Stimulated activated CD8-positive, alpha-beta memory T cell treated with anti-CD3 and anti-CD28 coated beads, Interleukin-12 subunit alpha, Interleukin-12 subunit beta, amount 100 ng/mL, for 1 hour (primary cell): ENCODE data around the gene MORN1.

Experiments
- DNase-seq: peaks from one replicate; pipeline ENCODE4 v3.0.0-alpha.2; 2020; ENCODE audit warnings: low read depth

MORN1 gene

DNA sequence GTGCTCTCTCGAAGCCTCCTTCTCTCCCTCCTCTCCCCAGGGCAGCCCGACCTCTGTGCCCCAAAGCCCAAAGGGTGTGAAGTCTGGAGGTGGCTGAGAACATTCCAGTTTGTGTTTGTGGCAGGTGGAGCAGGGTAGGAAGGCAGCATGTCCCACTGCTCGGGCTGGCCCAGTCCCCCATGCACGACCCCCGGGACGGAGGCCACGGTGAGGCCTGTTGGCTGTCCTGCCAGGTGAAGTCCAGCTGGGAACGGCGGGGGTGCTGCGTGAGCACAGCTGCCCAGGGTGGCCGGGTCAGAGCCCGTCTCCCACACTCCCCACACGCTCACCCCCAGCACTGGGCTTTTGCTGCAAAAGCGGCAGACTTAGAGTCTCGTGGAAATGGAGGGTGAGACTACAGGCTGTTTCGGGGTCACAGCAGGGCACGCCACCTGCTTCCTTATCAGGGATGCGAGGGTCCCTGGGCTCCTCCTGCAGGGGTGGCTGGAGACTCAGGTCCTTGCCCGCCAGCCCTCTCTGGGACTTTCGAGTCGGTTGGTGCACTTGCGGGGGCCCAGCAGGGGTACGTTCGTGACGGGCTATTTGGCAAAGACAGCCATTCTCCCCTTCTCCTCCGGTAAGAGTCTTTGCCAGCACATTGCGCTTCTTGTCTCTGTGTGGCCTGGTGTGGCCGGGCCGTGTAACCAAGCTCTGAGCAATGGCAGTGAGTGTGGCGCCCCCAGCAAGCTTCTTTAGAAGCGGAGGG lies 40.3 kb downstream of the MORN1 start:
- DNase-seq, result no peak

DNA sequence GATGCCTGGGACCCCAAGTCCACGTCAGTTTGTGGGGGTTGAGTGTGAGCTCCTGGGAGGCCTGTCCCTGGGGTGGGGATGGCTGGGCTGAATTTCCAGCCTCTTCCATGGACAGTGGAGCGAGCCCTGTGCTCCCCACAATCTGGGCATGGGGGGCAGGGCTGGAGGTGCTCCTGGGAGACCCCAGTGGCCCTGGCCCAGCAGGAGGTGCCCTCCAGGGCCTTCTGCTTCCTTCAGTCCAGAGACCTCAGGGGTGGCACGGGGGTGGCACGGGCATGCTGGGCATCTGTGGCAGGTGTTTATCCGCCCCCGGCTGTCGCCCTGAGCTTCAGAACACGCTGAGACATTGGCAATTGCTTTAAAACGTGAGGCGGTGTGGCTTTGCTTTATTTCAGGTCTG lies 40.9 kb downstream of the MORN1 start:
- DNase-seq, result no peak

DNA sequence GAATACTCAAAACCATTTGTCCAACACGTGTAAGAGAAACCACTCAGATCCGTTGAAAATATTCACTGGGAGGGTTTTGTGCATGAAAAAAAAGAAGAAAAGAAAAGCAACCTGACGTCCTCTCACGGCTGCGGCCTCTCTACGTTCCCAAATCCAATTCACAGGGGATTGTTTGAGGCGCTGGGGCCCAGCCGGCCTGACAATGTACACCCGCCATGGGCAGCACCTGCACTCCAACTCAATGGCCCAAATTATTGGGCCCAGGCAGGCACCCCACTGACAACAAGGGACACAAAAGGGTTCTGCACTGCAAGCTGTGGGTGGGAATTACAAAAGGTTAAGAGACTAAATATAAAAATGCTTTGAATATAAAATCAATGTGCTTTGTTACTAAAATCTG lies 41.5 kb downstream of the MORN1 start:
- no peak for DNase-seq

DNA sequence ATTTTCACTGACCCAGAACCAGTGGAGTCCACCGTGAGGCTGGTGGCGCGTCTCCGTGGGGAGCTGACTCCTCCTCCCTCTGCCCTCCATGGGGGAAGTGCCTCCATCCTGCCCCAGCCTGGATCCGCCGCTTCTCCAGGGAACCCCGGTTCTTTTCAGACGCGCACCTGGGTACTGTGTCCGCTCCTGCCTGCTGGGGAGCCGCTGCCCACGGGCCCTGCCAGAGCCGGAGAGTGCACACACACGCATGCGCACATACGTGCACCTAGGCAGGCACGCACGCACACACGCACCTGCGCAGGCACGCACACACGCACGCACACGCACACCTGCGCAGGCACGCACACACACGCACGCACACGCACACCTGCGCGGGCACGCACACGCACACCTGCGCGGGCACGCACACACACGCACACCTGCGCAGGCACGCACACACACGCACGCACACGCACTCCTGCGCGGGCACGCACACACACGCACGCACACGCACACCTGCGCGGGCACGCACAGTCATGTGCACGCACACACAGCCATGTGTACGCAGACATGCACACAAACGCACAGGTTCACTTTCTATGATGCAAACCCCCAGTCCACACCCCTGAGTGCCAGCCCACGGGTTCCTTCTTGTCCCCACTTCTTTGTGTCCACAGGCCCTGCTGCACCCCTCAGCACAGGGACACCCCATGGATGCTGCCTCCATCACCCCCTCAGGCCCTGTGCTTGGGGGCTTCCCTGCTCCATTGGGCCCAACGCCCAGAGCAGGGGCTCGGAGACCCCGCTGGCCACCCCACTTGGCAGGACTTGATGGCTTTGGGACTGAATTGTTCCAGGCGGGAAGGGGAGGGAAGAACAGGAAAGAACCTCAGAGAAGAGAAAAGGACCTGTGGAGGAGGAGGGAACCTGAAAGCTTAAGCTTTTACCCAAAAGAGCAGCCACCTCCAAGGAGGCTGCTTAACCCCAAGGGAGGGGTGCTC lies 42.7 kb downstream of the MORN1 start:
- no peak for DNase-seq

DNA sequence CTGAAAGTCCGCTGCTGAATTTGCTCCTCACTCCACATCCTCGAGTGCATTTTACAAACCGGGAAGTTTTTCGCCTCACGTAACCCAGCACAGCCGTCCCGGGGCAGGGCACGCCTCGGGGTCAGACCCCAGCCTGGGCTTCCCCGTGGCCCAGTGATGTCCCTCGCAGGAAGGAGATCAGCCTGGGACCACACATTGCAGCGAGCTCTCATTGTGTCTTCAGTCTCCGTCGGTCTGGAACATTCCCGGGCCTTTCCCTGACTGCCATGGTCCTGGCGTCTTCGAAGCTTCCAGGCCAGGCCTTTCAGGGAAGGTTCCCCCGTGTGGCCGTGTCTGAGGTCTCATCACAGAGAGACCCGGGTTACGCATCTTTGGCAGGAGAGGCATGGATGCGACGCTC lies 43.5 kb downstream of the MORN1 start:
- DNase-seq, result no peak

DNA sequence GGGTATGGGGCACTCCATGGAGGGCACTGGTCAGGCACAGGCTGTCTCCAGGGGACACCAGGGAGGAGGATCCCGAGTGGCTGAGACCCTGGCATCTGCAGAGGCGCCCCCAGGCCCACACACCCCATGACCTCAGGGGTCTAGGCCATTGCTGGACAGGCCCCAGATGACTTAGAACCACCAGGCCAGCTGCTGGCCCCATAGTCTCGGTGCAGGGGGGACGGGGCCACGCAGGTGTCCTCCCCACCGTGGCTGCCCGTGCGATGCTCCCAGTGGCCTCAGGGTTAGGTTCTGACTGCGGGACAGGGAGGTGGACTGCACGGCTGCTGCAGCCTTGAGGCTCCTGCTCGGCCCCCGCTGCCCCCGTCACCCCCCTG lies 44.0 kb downstream of the MORN1 start:
- DNase-seq, result no peak

DNA sequence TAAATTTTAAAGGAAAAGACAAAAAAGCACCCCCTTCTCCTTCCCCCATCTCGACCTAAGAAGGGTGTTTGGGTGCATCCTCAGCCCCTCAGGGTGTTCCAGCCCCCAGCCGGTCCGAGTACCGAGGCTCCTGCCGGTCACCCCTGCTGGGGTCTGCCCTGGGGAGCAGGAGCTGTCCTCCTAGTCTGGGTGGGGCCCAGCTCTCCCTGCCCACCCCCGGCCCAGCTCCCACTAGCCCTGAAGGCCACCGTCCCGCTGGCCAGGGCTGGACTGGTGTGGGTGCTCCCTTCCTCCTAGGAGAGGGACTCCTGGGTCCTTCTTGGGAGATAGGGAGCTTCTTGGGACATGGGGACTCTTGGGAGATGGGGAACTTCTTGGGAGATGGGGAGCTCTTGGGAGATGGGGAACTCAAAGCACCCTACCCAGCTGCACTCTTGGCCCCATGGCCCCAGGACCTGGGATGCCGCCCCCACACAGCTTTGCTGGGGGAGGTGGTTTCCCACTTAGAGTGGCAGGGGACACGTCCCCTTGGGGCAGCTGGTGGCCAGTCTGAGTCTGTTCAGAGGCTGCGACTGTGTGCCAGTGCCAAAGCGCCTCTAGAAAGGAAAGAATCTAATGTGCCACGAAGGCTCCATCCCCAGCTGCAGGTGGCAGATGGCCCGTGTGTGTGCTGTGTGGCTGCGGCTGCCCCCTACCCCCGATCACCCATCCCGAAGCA lies 44.5 kb downstream of the MORN1 start:
- no peak for DNase-seq

DNA sequence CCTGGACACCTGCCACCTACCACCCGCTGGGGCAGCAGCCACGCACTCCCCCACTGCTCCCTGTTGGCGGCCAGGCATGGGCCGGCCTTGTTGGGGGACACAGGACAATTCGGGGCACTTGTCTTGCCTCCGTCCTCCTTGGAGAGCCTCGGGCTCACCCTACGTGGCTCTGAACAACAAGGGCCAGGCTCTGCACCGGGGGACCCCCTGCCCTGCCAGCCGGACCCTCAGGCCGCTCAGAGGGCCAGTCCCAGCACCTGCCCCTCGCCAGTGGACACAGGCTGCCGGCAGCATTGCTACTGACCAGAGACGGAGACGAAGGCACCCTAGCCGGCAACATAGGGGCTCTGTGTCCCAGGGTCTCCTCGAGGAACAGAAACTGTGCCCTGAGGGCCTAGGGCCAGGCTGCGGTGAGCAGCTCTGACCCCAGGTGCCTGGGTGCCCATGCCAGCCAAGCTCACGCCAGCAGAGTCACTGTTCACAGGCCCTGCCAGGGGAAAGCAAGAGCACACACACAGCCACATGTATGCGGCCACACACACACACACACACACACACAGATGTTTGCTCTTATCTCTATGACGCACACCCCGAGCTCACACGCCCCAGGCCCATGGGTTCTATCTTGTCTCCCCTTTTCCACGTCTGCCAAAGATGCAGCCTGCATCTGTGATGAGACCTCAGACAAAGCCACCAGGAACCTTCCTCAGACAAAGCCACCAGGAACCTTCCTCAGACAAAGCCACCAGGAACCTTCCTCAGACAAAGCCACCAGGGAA lies 45.9 kb downstream of the MORN1 start:
- no peak for DNase-seq

DNA sequence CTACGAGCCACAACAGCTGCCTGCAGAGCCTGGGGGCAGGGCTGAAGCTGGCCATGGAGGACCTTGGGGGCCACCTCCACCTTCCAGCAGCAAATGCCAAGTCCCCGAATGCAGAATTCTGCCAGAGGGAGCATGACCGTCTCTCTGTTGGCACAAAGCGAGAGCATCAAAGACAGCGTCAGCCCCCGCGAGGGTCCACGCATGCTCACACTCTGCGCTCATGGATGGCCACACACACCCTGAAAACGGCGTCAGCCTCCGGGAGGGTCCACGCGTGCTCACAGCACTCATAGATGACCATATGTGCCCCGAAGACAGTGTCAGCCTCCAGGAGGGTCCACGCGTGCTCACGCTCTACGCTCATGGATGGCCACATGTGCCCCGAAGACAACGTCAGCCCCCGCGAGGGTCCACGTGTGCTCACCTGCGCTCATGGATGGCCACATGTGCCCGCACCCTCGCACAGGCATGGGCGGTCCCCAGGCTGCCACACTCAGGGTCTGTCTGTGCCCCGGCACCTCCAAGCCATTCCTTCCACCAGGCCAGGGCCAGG lies 46.5 kb downstream of the MORN1 start:
- no peak for DNase-seq

DNA sequence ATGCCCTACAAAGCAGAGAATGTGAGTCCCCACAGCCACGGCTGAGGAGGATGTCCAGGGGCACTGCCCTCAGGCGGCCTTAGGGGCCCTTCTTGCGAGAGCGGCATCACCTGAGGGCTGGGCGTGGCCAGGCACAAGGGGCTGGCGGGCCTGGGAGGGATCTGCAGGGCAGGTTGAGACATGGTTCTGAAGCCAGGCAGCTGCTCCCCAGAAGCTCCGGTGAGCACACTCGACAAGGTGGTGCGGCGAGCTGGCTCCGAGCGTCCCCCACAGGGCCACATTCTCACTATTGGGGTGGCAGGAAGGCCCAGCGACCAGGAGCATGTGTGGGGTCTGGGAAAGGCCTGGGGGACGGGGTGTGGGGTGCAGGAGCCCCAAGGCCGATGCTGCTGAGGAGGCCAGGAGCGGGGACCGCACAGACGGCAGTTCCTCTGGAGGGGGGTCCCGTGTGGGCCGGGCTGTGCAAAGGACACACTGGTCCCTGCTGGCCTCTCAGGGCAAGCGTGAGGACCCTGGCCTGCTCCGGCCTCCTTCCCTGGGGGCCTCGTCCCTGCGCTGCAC lies 47.2 kb downstream of the MORN1 start:
- no peak for DNase-seq

DNA sequence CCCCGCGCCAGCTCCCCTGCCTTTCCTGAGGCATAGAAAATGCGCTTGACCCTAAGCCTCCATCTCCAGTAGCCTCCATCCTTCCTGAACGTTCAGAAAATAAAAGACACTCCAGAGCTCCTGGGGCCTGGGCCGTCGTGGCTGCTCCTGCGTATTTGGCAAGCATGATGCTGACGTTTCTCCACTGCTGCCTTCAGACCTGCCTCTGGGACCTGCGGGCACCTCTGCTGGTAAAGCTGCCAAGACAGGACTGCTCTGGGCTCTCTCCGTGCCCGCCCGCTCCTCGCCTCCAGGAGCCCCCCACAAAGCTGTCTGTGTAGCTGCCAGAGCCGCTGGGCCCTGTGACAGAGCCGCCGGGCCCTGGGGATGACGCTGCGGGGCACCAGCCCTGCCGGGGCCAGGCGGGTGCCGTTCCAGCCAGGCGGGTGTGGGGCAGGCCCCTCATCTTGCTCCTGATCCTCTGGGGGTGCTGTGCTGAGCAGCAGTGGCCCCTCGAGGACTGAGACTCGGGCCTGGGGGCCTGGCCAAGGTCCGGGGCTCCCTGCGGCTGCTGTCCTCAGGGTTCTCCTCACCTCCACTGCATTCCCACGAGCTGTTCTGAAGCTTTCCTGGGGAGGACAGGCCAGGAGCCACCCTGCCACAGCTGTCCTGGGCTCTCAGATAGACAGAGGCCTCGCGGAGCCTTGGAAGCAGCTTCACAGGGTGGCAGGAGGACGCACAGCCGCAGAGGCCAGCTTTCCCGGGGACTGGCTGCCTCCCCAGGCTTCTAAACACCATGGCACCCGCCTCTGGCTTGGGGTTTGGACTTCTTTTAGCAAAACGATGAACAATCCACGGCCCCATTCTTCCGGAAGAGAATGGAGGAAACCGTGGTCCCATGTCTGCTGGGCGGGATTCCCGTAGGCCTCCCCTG lies 48.1 kb downstream of the MORN1 start:
- DNase-seq, result no peak

DNA sequence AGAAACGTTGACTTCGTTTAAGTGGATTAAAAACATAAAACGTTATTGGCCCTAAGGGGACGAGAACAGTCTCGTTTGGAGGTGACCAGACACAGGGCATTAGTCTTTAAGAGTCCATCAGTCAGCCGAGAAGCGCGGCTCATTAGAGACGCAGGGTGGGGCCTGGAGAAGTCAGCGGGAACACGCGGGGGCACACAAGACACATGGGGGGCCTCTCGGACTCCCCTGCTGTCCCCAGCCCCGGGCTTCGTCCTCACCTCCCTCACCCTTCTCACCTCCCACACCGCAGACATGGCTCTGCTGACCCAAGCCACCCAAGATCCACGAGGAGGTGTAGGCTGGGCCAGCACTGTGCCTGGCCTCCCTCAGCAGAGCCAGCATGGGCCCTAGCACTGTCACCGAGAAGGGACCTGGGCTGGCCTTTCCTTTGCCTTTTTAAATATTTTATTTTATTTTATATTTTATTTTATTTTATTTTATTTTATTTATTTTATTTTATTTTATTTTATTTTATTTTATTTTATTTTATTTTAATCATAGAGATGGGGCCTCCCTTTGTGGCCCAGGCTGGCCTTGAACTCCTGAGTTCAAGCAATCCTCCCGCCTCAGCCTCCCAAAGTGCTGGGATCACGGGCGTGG lies 48.9 kb downstream of the MORN1 start:
- no peak for DNase-seq

DNA sequence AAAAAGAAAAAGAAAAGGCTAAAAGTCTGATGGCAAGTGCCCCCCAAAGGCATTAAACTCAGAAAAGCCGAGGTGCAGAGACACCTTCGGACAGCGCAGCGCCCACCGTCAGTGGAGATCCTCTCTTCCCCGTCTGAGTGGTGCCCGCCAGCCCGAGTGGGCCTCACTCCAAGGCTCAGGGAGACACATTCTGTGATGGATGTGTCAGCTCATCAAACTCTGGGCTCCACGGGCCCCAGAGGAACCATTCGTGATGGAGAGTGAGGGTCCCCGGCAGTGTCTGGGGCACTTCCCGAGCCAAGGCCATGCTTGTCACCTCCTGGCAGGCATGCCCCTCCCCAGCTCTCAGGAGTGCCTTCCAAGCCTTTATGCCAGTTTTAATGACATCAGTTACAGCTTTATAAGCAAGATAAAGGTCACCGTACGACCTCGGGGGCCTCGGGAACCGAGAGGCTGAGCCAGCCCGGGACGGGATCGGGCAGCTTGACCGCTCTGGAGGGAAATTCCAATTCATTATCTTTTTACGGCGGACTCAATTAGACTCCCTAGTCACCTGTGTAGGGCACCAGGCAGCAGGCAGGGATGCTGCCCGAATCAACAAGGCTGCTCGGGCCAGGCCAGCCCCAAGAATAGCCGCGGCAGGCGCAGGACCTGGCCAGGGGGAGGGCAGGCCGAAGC lies 49.5 kb downstream of the MORN1 start:
- DNase-seq, result no peak

DNA sequence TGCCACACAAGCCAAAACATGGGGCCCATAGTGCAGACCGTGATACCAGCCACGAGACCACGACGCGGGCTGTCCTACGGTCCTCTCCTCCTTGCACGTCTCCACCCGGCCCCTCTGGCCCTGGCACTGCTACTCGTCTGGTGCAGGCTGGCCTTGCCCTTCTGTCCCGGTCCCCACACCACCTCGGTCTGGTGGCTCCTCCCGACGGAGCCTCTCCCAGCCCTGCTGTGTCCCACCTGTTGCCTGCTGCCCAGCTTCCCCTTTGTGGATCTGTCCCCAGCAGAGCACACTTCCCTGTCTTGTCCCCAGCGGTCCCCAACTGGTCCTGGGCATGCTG lies 50.5 kb downstream of the MORN1 start:
- no peak for DNase-seq

DNA sequence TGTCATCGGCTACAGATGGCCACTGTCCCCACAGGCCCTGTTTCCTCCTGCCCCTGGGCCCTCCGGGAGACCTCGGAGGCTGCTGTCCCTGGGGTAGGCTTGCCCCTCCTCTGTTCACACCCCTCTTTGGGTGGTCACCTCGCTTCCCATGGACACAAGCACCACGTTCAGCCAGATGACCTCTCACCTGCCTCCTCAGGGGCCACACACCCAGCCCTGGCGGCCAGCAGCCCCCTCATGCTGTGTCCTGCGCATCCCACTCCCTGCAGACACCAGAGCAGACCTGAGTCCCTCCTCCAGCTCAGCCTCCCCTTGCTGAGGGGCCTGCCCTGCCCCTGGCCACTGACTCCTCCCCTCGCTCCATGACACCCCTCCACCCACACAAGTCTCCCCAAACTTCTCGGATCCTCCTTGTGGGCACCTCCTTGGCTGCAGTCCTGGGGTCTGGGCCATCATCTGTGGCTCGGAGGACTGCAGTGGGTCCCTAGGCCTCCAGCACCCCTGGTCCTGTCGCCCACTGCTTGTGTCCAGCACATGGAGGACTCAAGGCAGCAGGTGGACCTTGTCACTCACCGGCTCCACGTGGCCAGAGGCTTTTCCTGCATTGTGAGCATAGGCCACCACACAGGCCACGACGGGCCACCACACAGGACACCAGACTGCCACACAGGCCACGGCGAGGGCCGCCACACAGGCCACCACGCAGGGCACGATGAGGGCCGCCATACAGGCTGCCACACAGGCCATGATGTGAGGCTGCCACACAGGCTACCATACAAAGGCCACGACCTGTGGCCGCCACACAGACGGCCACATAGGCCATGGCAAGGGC lies 51.1 kb downstream of the MORN1 start:
- no peak for DNase-seq

DNA sequence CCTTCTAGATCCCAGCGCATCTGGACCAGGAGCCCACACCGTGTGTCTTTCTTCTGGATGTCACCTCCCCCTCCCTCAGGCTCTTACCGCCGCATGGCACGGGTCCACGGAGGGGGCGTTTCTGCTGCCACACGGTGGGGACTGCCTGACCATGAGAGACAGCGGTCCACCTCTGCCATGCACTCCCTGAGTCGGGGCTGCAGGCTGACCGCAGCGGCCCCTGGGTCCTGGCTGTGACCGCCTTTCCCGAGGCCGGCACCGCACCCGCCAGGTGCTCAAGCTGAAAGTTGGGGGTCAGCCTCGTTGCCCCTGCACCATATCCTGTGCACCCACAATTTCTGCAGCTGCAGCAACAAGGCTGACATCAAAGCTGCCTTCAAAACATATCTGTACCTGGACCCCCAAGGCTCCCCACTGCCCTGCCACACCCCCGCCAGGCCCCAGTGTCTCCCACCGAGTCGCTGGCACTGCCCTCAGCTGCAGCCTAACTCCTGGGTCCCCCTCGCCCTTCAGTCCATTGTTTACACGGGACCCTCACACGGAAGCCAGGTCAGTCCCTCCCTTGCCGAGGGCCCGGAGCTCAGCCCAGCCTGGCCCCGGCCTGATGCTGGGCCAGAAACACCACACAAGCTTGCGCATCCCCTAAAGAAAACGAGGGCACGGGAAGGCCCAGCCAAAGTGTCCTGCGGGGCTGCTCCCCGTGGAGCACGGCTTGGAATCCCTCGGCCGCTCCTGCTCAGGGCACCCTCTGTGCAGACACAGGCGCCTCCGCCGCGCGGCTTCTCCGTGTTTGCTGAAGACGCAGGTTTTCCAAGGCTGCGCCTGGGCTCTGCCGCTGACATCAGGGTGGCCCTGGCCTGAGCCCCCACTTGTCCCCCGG lies 51.9 kb downstream of the MORN1 start:
- DNase-seq, result no peak

DNA sequence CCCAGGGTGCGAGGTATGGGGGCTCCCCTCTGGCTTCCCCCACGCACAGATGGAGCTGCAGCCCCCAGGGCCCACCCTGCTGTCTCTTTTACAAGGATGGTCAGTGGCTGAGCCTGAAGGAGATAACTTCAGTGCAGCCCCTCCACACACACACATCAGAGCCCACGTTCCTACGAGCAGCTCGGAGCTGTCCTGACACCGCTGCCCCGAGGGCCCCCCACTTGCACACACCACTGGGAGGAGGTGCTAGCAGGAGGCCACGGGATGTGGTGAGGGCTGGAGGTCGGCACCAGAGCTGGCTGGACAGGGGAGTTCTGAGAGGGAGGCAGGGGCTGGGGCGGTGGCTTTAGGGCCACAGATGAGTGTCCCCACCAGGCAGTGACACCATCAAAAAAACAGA lies 53.9 kb downstream of the MORN1 start:
- DNase-seq, result no peak
